ENCODE data around the gene HELZ. TPM values are rescaled to one million over a fixed set of nuclear protein-coding genes. Genes with fewer than 3 reads are reported as not detected.

Gene HELZ
- polyA plus RNA-seq, 3 donors, result 24.8 to 44.1 (median 39.9) TPM

- Histone ChIP-seq H3K9me3 (replicated peaks in 1 of 2; ENCODE audit: control insufficient read depth in 1 of 2, insufficient read depth in 1 of 2, low read length in 2 of 2) (no peaks in the 10 kb centered on the region), H3K4me1 (ENCODE audit: control insufficient read depth in 1 of 2, insufficient read depth in 2 of 2, low read length in 2 of 2) (no peaks in the 10 kb centered on the region), H3K79me2 (ENCODE audit: insufficient read depth, low read length) (peaks cover 95% of the 10 kb centered on the region), H3K4me3 (replicated peaks in 1 of 3; ENCODE audit: low read depth in 2 of 3, low read length in 3 of 3) (no peak overlapping the region), H2AFZ (ENCODE audit: insufficient read depth, low read depth, low read length, poor library complexity, severe bottlenecking) (no peak overlapping the region), H3K9ac (ENCODE audit: insufficient read depth, low read length, poor library complexity, severe bottlenecking) (no peak overlapping the region), H3K4me2 (replicated peaks; ENCODE audit: extremely low read depth, low read length, poor library complexity, severe bottlenecking) (no peak overlapping the region), H3K36me3 (replicated peaks in 1 of 2; ENCODE audit: control insufficient read depth in 1 of 2, insufficient read depth in 2 of 2, low read length in 2 of 2) (peaks cover 34 to 96% of the 10 kb centered on the region in 2 donors), H3K27me3 (ENCODE audit: control insufficient read depth in 2 of 2, insufficient read depth in 2 of 2, low read length in 2 of 2) (no peaks in the 10 kb centered on the region), H3K27ac (ENCODE audit: low read depth in 1 of 2, low read length in 2 of 2) (no peak overlapping the region), H4K20me1 (ENCODE audit: insufficient read depth, low read length) (peaks cover 100% of the 10 kb centered on the region)
- TF ChIP-seq, protein P1, sequence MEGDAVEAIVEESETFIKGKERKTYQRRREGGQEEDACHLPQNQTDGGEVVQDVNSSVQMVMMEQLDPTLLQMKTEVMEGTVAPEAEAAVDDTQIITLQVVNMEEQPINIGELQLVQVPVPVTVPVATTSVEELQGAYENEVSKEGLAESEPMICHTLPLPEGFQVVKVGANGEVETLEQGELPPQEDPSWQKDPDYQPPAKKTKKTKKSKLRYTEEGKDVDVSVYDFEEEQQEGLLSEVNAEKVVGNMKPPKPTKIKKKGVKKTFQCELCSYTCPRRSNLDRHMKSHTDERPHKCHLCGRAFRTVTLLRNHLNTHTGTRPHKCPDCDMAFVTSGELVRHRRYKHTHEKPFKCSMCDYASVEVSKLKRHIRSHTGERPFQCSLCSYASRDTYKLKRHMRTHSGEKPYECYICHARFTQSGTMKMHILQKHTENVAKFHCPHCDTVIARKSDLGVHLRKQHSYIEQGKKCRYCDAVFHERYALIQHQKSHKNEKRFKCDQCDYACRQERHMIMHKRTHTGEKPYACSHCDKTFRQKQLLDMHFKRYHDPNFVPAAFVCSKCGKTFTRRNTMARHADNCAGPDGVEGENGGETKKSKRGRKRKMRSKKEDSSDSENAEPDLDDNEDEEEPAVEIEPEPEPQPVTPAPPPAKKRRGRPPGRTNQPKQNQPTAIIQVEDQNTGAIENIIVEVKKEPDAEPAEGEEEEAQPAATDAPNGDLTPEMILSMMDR (IDR thresholded peaks at IDR 0.05), result no peak
- Mint-ChIP-seq H3K4me3 (no peak overlapping the region), H3K4me1 (peaks cover 18% of the 10 kb centered on the region), H3K9me3 (peaks cover 0 to 3% (median 0%) of the 10 kb centered on the region in 7 donors), H3K27me3 (ENCODE audit: low read depth in 3 of 3) (peaks cover 0 to 3% (median 0%) of the 10 kb centered on the region in 3 donors), H3K27ac (no peak overlapping the region), H3K36me3 (peaks cover 49 to 74% of the 10 kb centered on the region in 2 donors)
- no peak for DNase-seq
- intact Hi-C loops (cut with micrococcal nuclease), result no loop called here
- WGBS (ENCODE audit: insufficient coverage), result no CpG with 5 or more reads among the region's 1 CpG
Observed at GRCh38 chr17:67098006-67098405, 147.0 kb downstream of the HELZ start.

DNA sequence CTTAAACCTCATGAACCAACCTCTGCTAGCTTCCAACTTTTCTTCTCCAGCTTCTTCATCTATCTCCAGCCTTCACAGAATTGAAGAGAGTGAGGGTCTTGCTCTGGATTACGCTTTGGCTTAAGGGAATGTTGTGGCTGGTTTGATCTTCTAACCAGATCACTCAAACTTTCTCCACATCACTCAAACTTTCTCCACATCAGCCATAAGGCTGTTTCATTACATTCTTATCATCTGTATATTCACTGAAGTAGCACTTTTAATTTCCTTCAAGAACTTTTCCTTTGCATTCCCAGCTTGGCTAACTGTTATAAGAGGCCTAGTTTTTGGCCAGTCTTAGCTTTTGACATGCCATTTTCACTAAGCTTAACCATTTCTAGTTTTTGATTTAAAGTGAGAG, 148.4 kb downstream of the HELZ start:
- H3K9me3 ChIP-seq (replicated peaks in 1 of 2; ENCODE audit: control insufficient read depth in 1 of 2, insufficient read depth in 1 of 2, low read length in 2 of 2), result no peaks in the 10 kb centered on the region
- intact Hi-C loops (cut with micrococcal nuclease), result no loop called here
- no peak overlapping the region for H3K4me2 ChIP-seq (replicated peaks; ENCODE audit: extremely low read depth, low read length, poor library complexity, severe bottlenecking)
- DNase-seq, result no peak
- H3K79me2 ChIP-seq (ENCODE audit: insufficient read depth, low read length), result peaks cover 92% of the 10 kb centered on the region
- H3K4me3 Mint-ChIP-seq, result no peak overlapping the region
- TF ChIP-seq, protein P1 (IDR thresholded peaks at IDR 0.05), result no peak
- H3K4me1 Mint-ChIP-seq, result peaks cover 14% of the 10 kb centered on the region
- H3K36me3 Mint-ChIP-seq, result peaks cover 49 to 72% of the 10 kb centered on the region in 2 donors
- WGBS (ENCODE audit: insufficient coverage), result no CpG with 5 or more reads among the region's 1 CpG
- no peak overlapping the region for H3K4me3 ChIP-seq (replicated peaks in 1 of 3; ENCODE audit: low read depth in 2 of 3, low read length in 3 of 3)
- H3K36me3 ChIP-seq (replicated peaks in 1 of 2; ENCODE audit: control insufficient read depth in 1 of 2, insufficient read depth in 2 of 2, low read length in 2 of 2), result peaks cover 37 to 96% of the 10 kb centered on the region in 2 donors
- peaks cover 0 to 3% (median 0%) of the 10 kb centered on the region in 3 donors for H3K27me3 Mint-ChIP-seq (ENCODE audit: low read depth in 3 of 3)
- H2AFZ ChIP-seq (ENCODE audit: insufficient read depth, low read depth, low read length, poor library complexity, severe bottlenecking), result no peak overlapping the region
- no peaks in the 10 kb centered on the region for H3K4me1 ChIP-seq (ENCODE audit: control insufficient read depth in 1 of 2, insufficient read depth in 2 of 2, low read length in 2 of 2)
- H3K9me3 Mint-ChIP-seq, result peaks cover 0 to 3% (median 0%) of the 10 kb centered on the region in 7 donors
- no peak overlapping the region for H3K9ac ChIP-seq (ENCODE audit: insufficient read depth, low read length, poor library complexity, severe bottlenecking)
- peak overlapping the region in 2 of 7 donors; percentile 29 to 37 for H3K27ac Mint-ChIP-seq
- peaks cover 100% of the 10 kb centered on the region for H4K20me1 ChIP-seq (ENCODE audit: insufficient read depth, low read length)
- no peaks in the 10 kb centered on the region for H3K27me3 ChIP-seq (ENCODE audit: control insufficient read depth in 2 of 2, insufficient read depth in 2 of 2, low read length in 2 of 2)
- H3K27ac ChIP-seq (ENCODE audit: low read depth in 1 of 2, low read length in 2 of 2), result no peak overlapping the region

All from CD14-positive monocyte (primary cell).